ENCODE data around the gene ATP8A2.
"Not testable (repeated sequence)": the region's sequence is repeated elsewhere in the genome, so short reads cannot be mapped to it uniquely, and the experiment has no call there.

The ATP8A2 gene

GRCh38 chr13:25768838-25769237 is 397.1 kb downstream of the ATP8A2 start:
- DNase-seq (ENCODE audit: low spot score), result no peak

- no peak for DNase-seq (ENCODE audit: low spot score)
Measured at GRCh38 chr13:25770601-25771000, 398.8 kb downstream of the ATP8A2 start.

- no peak for DNase-seq (ENCODE audit: low spot score)
Measured at GRCh38 chr13:25771202-25771601, 399.4 kb downstream of the ATP8A2 start.

GRCh38 chr13:25771641-25772478 is 400.1 kb downstream of the ATP8A2 start:
- no peak for DNase-seq (ENCODE audit: low spot score)

- not testable (repeated sequence) for DNase-seq (ENCODE audit: low spot score)
Measured at GRCh38 chr13:25772534-25772933, 400.8 kb downstream of the ATP8A2 start.

GRCh38 chr13:25774056-25774455 is 402.3 kb downstream of the ATP8A2 start:
- not testable (repeated sequence) for DNase-seq (ENCODE audit: low spot score)

- no peak for DNase-seq (ENCODE audit: low spot score)
Measured at GRCh38 chr13:25775275-25775674, 403.5 kb downstream of the ATP8A2 start.

GRCh38 chr13:25775986-25776385 is 404.2 kb downstream of the ATP8A2 start:
- no peak for DNase-seq (ENCODE audit: low spot score)

GRCh38 chr13:25776722-25777121 is 404.9 kb downstream of the ATP8A2 start:
- DNase-seq (ENCODE audit: low spot score), result no peak

- DNase-seq (ENCODE audit: low spot score), result no peak
Measured at GRCh38 chr13:25777509-25777908, 405.7 kb downstream of the ATP8A2 start.

- no peak for DNase-seq (ENCODE audit: low spot score)
Measured at GRCh38 chr13:25778365-25778764, 406.6 kb downstream of the ATP8A2 start.

- no peak for DNase-seq (ENCODE audit: low spot score)
Measured at GRCh38 chr13:25778808-25779305, 407.1 kb downstream of the ATP8A2 start.

- DNase-seq (ENCODE audit: low spot score), result no peak
Measured at GRCh38 chr13:25783076-25783475, 411.3 kb downstream of the ATP8A2 start.

- DNase-seq (ENCODE audit: low spot score), result no peak
Measured at GRCh38 chr13:25783601-25784024, 411.8 kb downstream of the ATP8A2 start.

- no peak for DNase-seq (ENCODE audit: low spot score)
Measured at GRCh38 chr13:25784119-25784518, 412.3 kb downstream of the ATP8A2 start.

GRCh38 chr13:25790137-25790536 is 418.4 kb downstream of the ATP8A2 start:
- DNase-seq (ENCODE audit: low spot score), result not testable (repeated sequence)

- no peak for DNase-seq (ENCODE audit: low spot score)
Measured at GRCh38 chr13:25795277-25795676, 423.5 kb downstream of the ATP8A2 start.

GRCh38 chr13:25796474-25796873 is 424.7 kb downstream of the ATP8A2 start:
- DNase-seq (ENCODE audit: low spot score), result no peak

GRCh38 chr13:25798998-25799397 is 427.2 kb downstream of the ATP8A2 start:
- DNase-seq (ENCODE audit: low spot score), result no peak

- DNase-seq (ENCODE audit: low spot score), result no peak
Measured at GRCh38 chr13:25800523-25800922, 428.7 kb downstream of the ATP8A2 start.

GRCh38 chr13:25802579-25802978 is 430.8 kb downstream of the ATP8A2 start:
- DNase-seq (ENCODE audit: low spot score), result no peak

- no peak for DNase-seq (ENCODE audit: low spot score)
Measured at GRCh38 chr13:25803641-25804040, 431.9 kb downstream of the ATP8A2 start.

GRCh38 chr13:25806264-25806974 is 434.6 kb downstream of the ATP8A2 start:
- DNase-seq (ENCODE audit: low spot score), result no peak

Data from ecto neural progenitor cell (in vitro differentiated cells).